Smooth muscle cell (in vitro differentiated cells): ENCODE measurements around the gene STARD5. TPM values are rescaled to one million over a fixed set of nuclear protein-coding genes. Genes with fewer than 3 reads are reported as not detected.
A peak's percentile ranks its signal among the peaks of the same experiment; 100 is the strongest.

Source experiments
- DNase-seq: peaks from one replicate; lab custom pipeline; 2025; ENCODE audit not compliant: unreplicated experiment; lab: John Stamatoyannopoulos, UW
- H2AFZ ChIP-seq: fragments of 200-600 bp; sonication (generic); 2 replicates; pipeline ENCODE4 v1.6.0; 2016; ENCODE audit warnings: antibody characterized with exemption, low read depth, mild to moderate bottlenecking
- H3F3A ChIP-seq: fragments of 200-600 bp; sonication (generic); 2 replicates; pipeline ENCODE4 v1.6.0; 2017; ENCODE audit warnings: antibody characterized with exemption, low read depth
- H3K27ac ChIP-seq: fragments of 200-600 bp; sonication (generic); 2 replicates; pipeline ENCODE4 v1.5.1; 2016; ENCODE audit warnings: low read depth, mild to moderate bottlenecking
- H3K27me3 ChIP-seq: fragments of 200-600 bp; sonication (generic); 2 replicates; pipeline ENCODE4 v1.6.1; 2016; ENCODE audit warnings: low read depth, mild to moderate bottlenecking
- H3K36me3 ChIP-seq: fragments of 200-600 bp; sonication (generic); 2 replicates; pipeline ENCODE4 v1.5.1; 2016; ENCODE audit warnings: low read depth
- H3K4me1 ChIP-seq: fragments of 200-600 bp; sonication (generic); 2 replicates; pipeline ENCODE4 v1.5.1; 2016; ENCODE audit warnings: low read depth
- H3K4me2 ChIP-seq: fragments of 200-600 bp; sonication (generic); 2 replicates; pipeline ENCODE4 v1.6.0; 2016; ENCODE audit warnings: mild to moderate bottlenecking
- H3K4me3 ChIP-seq: fragments of 200-600 bp; sonication (generic); 2 replicates; pipeline ENCODE4 v1.5.1; 2016; ENCODE audit warnings: mild to moderate bottlenecking
- H3K79me2 ChIP-seq: fragments of 200-600 bp; sonication (generic); 2 replicates; pipeline ENCODE4 v1.6.0; 2016; ENCODE audit warnings: low read depth, mild to moderate bottlenecking
- H3K9ac ChIP-seq: fragments of 200-600 bp; sonication (generic); 2 replicates; pipeline ENCODE4 v1.6.0; 2016; ENCODE audit warnings: low read depth
- H3K9me3 ChIP-seq: fragments of 200-600 bp; sonication (generic); replicated peaks from 2 replicates; pipeline ENCODE4 v1.5.1; 2016; ENCODE audit warnings: low read depth
- H4K20me1 ChIP-seq: fragments of 200-600 bp; sonication (generic); 2 replicates; pipeline ENCODE4 v1.6.0; 2016; ENCODE audit warnings: low read depth
- CTCF ChIP-seq: fragments of 200-600 bp; sonication (generic); IDR thresholded peaks from 2 replicates; pipeline ENCODE4 v1.5.1; 2017; ENCODE audit warnings: borderline replicate concordance, mild to moderate bottlenecking, antibody characterized with exemption; ENCODE audit not compliant: insufficient read depth, poor library complexity, severe bottlenecking
- WGBS: methylation state at CpG from one replicate; pipeline ENCODE4 v1.1.7; 2016; ENCODE audit warnings: low lambda C conversion rate; 5-methylcytosine and 5-hydroxymethylcytosine counted together
- polyA plus RNA-seq: library from polyadenylated mRNA; unstranded; fragments of >200 nt; fragmentation: Nextera tagmentation; extraction: Ambion mirVana; gene quantifications from 2 replicates; pipeline ENCODE4 v1.2.1, GENCODE V29; 2016
- total RNA-seq: library from RNA; depleted of rRNA; stranded (reverse); fragments of >200 nt; gene quantifications from 2 replicates; pipeline ENCODE4 v1.2.3, GENCODE V29; 2014

Gene STARD5
- total and polyA plus RNA-seq, 2 experiments from 2014 or later: 1.6 to 6.2 TPM

- 88% methylated on average over 12 of the region's 12 CpGs for WGBS
- TF ChIP-seq CTCF: no peak
These were observed 51.9 kb downstream of the STARD5 start for GRCh38 chr15:81271761-81272644.

GRCh38 chr15:81270781-81271491, 53.0 kb downstream of the STARD5 start:
- no peak overlapping the region for H3K4me3 ChIP-seq
- no peak for DNase-seq
- WGBS: 51% methylated on average over 11 of the region's 11 CpGs
- H3K4me1 ChIP-seq: peaks cover 20% of the 10 kb centered on the region
- H3K9me3 ChIP-seq: no peaks in the 10 kb centered on the region
- TF ChIP-seq CTCF: no peak
- no peaks in the 10 kb centered on the region for H3F3A ChIP-seq
- no peaks in the 10 kb centered on the region for H3K79me2 ChIP-seq
- no peaks in the 10 kb centered on the region for H3K36me3 ChIP-seq
- H2AFZ ChIP-seq: no peak overlapping the region
- H3K9ac ChIP-seq: no peak overlapping the region
- H3K4me2 ChIP-seq: peak overlapping the region; percentile 55
- H3K27ac ChIP-seq: no peak overlapping the region
- no peaks in the 10 kb centered on the region for H4K20me1 ChIP-seq
- H3K27me3 ChIP-seq: no peaks in the 10 kb centered on the region

More at GRCh38 chr15:81271761-81272644, 51.9 kb downstream of the STARD5 start:
- no peak overlapping the region for H2AFZ ChIP-seq
- H3K9me3 ChIP-seq: peaks cover 3% of the 10 kb centered on the region
- no peak overlapping the region for H3K4me2 ChIP-seq
- DNase-seq: no peak
- H3K27me3 ChIP-seq: no peaks in the 10 kb centered on the region
- H3K4me1 ChIP-seq: peaks cover 16% of the 10 kb centered on the region
- no peaks in the 10 kb centered on the region for H3F3A ChIP-seq
- H4K20me1 ChIP-seq: no peaks in the 10 kb centered on the region
- no peaks in the 10 kb centered on the region for H3K36me3 ChIP-seq
- no peak overlapping the region for H3K4me3 ChIP-seq
- no peak overlapping the region for H3K9ac ChIP-seq
- H3K79me2 ChIP-seq: no peaks in the 10 kb centered on the region
- H3K27ac ChIP-seq: no peak overlapping the region

- no peak for TF ChIP-seq CTCF
- Histone ChIP-seq H4K20me1 (no peaks in the 10 kb centered on the region), H3K4me1 (peaks cover 21% of the 10 kb centered on the region), H3K4me3 (no peak overlapping the region), H3K27me3 (no peaks in the 10 kb centered on the region), H2AFZ (no peak overlapping the region), H3F3A (no peaks in the 10 kb centered on the region), H3K9ac (no peak overlapping the region), H3K9me3 (no peaks in the 10 kb centered on the region), H3K4me2 (no peak overlapping the region), H3K27ac (no peak overlapping the region), H3K79me2 (no peaks in the 10 kb centered on the region), H3K36me3 (no peaks in the 10 kb centered on the region)
- WGBS: 86% methylated on average over 3 of the region's 3 CpGs
- DNase-seq: no peak
These were observed 53.8 kb downstream of the STARD5 start for GRCh38 chr15:81270188-81270587.
